Retinal pigment epithelial cell (primary cell): ENCODE measurements around the gene JMJD8.

ENCODE experiments used
- DNase-seq: peaks from one replicate; pipeline ENCODE4 v3.0.0-alpha.2; 2010; ENCODE audit warnings: low read depth
- H3K4me3 ChIP-seq: 2 replicates; pipeline ENCODE4 v1.5.1; 2011; ENCODE audit warnings: mild to moderate bottlenecking, low read length, control low read depth, moderate library complexity
- CTCF ChIP-seq: conservative IDR thresholded peaks from 2 replicates; pipeline ENCODE4 v1.5.1; 2011; ENCODE audit warnings: low read depth, low read length, control low read depth, inconsistent platforms

JMJD8 gene

GRCh38 chr16:726188-726437 is 42.0 kb upstream of the JMJD8 start:
- H3K4me3 ChIP-seq: no peak overlapping the region
- no peak for DNase-seq
- TF ChIP-seq CTCF: no peak

GRCh38 chr16:725463-726187 is 41.5 kb upstream of the JMJD8 start:
- H3K4me3 ChIP-seq: no peak overlapping the region
- DNase-seq: no peak
- TF ChIP-seq CTCF: no peak

- no peak for DNase-seq
- no peak for TF ChIP-seq CTCF
- no peak overlapping the region for H3K4me3 ChIP-seq
Observed at GRCh38 chr16:725041-725376, 40.9 kb upstream of the JMJD8 start.

GRCh38 chr16:724188-725040 is 40.3 kb upstream of the JMJD8 start:
- DNase-seq: no peak

GRCh38 chr16:723695-724094 is 39.6 kb upstream of the JMJD8 start:
- TF ChIP-seq CTCF: no peak
- no peak overlapping the region for H3K4me3 ChIP-seq
- no peak for DNase-seq

More at GRCh38 chr16:724188-725040, 40.3 kb upstream of the JMJD8 start:
- no peak for TF ChIP-seq CTCF
- no peak overlapping the region for H3K4me3 ChIP-seq

GRCh38 chr16:722835-723633 is 38.9 kb upstream of the JMJD8 start:
- DNase-seq: no peak
- TF ChIP-seq CTCF: no peak
- H3K4me3 ChIP-seq: no peak overlapping the region
